ENCODE measurements around the gene RBM47. TPM values are rescaled to one million over a fixed set of nuclear protein-coding genes. Genes with fewer than 3 reads are reported as not detected.

RBM47 gene
- total and polyA plus RNA-seq, 10 of the 15 experiments (the other 5 are each of a cell fraction or from before 2014, with no cell fraction given): 7.9 to 45.0 (median 28.7) TPM

DNA sequence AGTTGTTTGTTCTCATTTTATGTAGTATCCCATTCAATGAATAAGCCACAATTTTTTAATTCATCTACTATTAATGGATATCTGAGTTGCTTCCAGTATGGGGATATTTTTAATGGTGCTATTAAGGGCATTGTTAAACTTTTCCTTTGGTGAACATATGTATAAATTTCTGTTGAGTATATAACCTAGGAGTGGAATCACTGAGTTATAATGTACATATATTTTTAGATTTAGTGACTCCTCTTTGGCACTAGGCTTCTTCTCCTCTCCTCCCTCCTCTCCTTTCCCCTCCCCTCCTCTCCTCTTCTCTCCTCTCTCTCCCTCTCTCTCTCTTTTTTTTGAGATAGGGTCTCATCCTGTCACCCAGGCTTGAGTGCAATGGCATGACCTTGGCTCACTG lies 26.4 kb downstream of the RBM47 start:
- Histone ChIP-seq H3K4me3 (no peak overlapping the region), H2AFZ (ENCODE audit: control insufficient read depth, low read depth, low read length) (no peak overlapping the region), H3K27ac (ENCODE audit: control insufficient read depth, insufficient read depth) (no peak overlapping the region), H3K9me3 (replicated peaks; ENCODE audit: control insufficient read depth, insufficient read depth, low read length) (peaks cover 2% of the 10 kb centered on the region; the same call in 1 of the 3 replicates), H3K4me2 (ENCODE audit: control insufficient read depth, insufficient read depth) (peak overlapping the region; percentile 48; the same call in 1 of the 2 replicates), H3K4me1 (ENCODE audit: control insufficient read depth, insufficient read depth, low read length) (0 out of 2 replicates have a peak, but pooled peaks cover 7% of the 10 kb centered on the region), H3K79me2 (ENCODE audit: control insufficient read depth, insufficient read depth, low read length) (peaks cover 72% of the 10 kb centered on the region), H4K20me1 (ENCODE audit: control insufficient read depth, insufficient read depth) (no peaks in the 10 kb centered on the region), H3K27me3 (replicated peaks in 1 of 2; ENCODE audit: control insufficient read depth in 2 of 2, insufficient read depth in 2 of 2, low read length in 1 of 2) (no peaks in the 10 kb centered on the region), H3K36me3 (ENCODE audit: control insufficient read depth in 2 of 2, insufficient read depth in 2 of 2, low read length in 1 of 2) (peaks cover 1 to 11% of the 10 kb centered on the region in 2 experiments; a peak in 2 of 4 replicates), H3K9ac (ENCODE audit: control insufficient read depth, insufficient read depth, low read length) (no peak overlapping the region)
- no TSS peak for BruUV-seq (replicated peaks)
- ChIA-PET POLR2A (interaction anchor here (0.8 kb wide), 1 partner anchor 13 kb away, joined by 3 read pairs; no protein-coding TSS in a partner anchor), RAD21 (ENCODE audit: unreplicated experiment) (no interaction called here), CTCF (interaction anchor here (0.7 to 1.4 kb wide), 2 partner anchors 26 to 1083 kb away, joined by 3 read pairs; no protein-coding TSS in a partner anchor), SMC1A (ENCODE audit: uncharacterized antibody, unreplicated experiment) (interaction anchor here (0.9 to 1.7 kb wide), 3 partner anchors 9 to 25 kb away, joined by 3 to 5 read pairs (median 5); no protein-coding TSS in a partner anchor)
- DNase-seq (ENCODE audit: low read depth, low spot score) (no peak), FAIRE-seq (no peak), ATAC-seq (no peak)
- intact Hi-C loops (cut with micrococcal nuclease; ENCODE audit: unreplicated experiment): no loop called here
- in situ Hi-C loops (cut with MboI): no loop called here
- TF ChIP-seq ZNF687 (IDR thresholded peaks at IDR 0.05) (no peak), MEF2A (IDR thresholded peaks at IDR 0.05; ENCODE audit: insufficient read depth, low read depth, low read length) (0 out of 2 replicates have a peak, but pooled peaks have one; percentile 25), JUNB (IDR thresholded peaks at IDR 0.05) (peak; percentile 12; the same call in 1 of the 2 replicates)

Measured in GM12878 (cell line).